GM18507 (cell line): Measurements from ENCODE around the gene GJC3.
"Not testable (repeated sequence)": the region's sequence is repeated elsewhere in the genome, so short reads cannot be mapped to it uniquely, and the experiment has no call there.

ENCODE experiments used
- DNase-seq: peaks from one replicate; pipeline ENCODE4 v3.0.0; 2011; ENCODE audit warnings: low read depth; ENCODE audit not compliant: insufficient read length; ENCODE audit errors: extremely low spot score
- FAIRE-seq: peaks from 2 replicates; lab custom pipeline; 2011; peaks lifted over from hg19 to GRCh38; lab: Jason Lieb, UNC

The GJC3 gene

GRCh38 chr7:99928994-99929729 is at the start of gene GJC3:
Gene GJC3, minus strand, starts transcription at chr7:99929620. Its CDS starts 0 bp downstream, at chr7:99929620.
- DNase-seq (no peak), FAIRE-seq (no peak)

- FAIRE-seq, result no peak
- DNase-seq, result no peak
Observed at GRCh38 chr7:99976626-99977025, 47.2 kb upstream of the GJC3 start.

- FAIRE-seq, result no peak
- no peak for DNase-seq
Observed at GRCh38 chr7:99975782-99976521, 46.5 kb upstream of the GJC3 start, which contains the start of gene AZGP1. Gene AZGP1, minus strand, starts transcription at chr7:99976031. Its CDS starts 11 bp downstream, at chr7:99976020.

- FAIRE-seq (no peak), DNase-seq (no peak)
Observed at GRCh38 chr7:99974681-99975080, 45.3 kb upstream of the GJC3 start.

- not testable (repeated sequence) for DNase-seq, FAIRE-seq
Observed at GRCh38 chr7:99973817-99974216, 44.4 kb upstream of the GJC3 start.

- no peak for DNase-seq
- FAIRE-seq, result no peak
Observed at GRCh38 chr7:99971242-99971641, 41.8 kb upstream of the GJC3 start.

- not testable (repeated sequence) for DNase-seq, FAIRE-seq
Observed at GRCh38 chr7:99969813-99970212, 40.4 kb upstream of the GJC3 start.

GRCh38 chr7:99969298-99969697 is 39.9 kb upstream of the GJC3 start:
- FAIRE-seq (no peak), DNase-seq (no peak)

GRCh38 chr7:99958564-99959227 is 29.3 kb upstream of the GJC3 start:
- DNase-seq (no peak), FAIRE-seq (no peak)

GRCh38 chr7:99955247-99955646 is 25.8 kb upstream of the GJC3 start:
- FAIRE-seq, result no peak
- no peak for DNase-seq

- not testable (repeated sequence) for DNase-seq
Observed at GRCh38 chr7:99954643-99955042, 25.2 kb upstream of the GJC3 start.

GRCh38 chr7:99953649-99954048 is 24.2 kb upstream of the GJC3 start:
- FAIRE-seq, result no peak

More at GRCh38 chr7:99954643-99955042, 25.2 kb upstream of the GJC3 start:
- FAIRE-seq, result not testable (repeated sequence)

GRCh38 chr7:99952649-99953048 is 23.2 kb upstream of the GJC3 start:
- FAIRE-seq, DNase-seq: not testable (repeated sequence)

More at GRCh38 chr7:99953649-99954048, 24.2 kb upstream of the GJC3 start:
- no peak for DNase-seq

GRCh38 chr7:99950819-99951218 is 21.4 kb upstream of the GJC3 start:
- not testable (repeated sequence) for FAIRE-seq, DNase-seq

- FAIRE-seq (no peak), DNase-seq (no peak)
Observed at GRCh38 chr7:99949645-99950228, 20.3 kb upstream of the GJC3 start.

- DNase-seq (no peak), FAIRE-seq (no peak)
Observed at GRCh38 chr7:99947608-99948007, 18.2 kb upstream of the GJC3 start.

- FAIRE-seq, result no peak
- no peak for DNase-seq
Observed at GRCh38 chr7:99944497-99945070, 15.2 kb upstream of the GJC3 start.

- FAIRE-seq, result no peak
- DNase-seq, result no peak
Observed at GRCh38 chr7:99943641-99944496, 14.4 kb upstream of the GJC3 start.

- no peak for FAIRE-seq
Observed at GRCh38 chr7:99938296-99938695, 8.9 kb upstream of the GJC3 start.

More at GRCh38 chr7:99938296-99938695, 8.9 kb upstream of the GJC3 start:
- no peak for DNase-seq
